GM12892 (cell line): ENCODE results near the gene ACER3.

Source experiments
- POLR2A ChIP-seq: IDR thresholded peaks from 2 replicates; pipeline ENCODE4 v1.6.1; 2011; ENCODE audit warnings: low read depth, low read length, control low read depth
- POLR2AphosphoS5 ChIP-seq: IDR thresholded peaks from 2 replicates; pipeline ENCODE4 v1.6.1; 2011; ENCODE audit warnings: low read depth, low read length, control low read depth
- TAF1 ChIP-seq: IDR thresholded peaks from 2 replicates; pipeline ENCODE4 v1.6.1; 2011; ENCODE audit warnings: low read depth, mild to moderate bottlenecking, control low read depth, low read length, borderline replicate concordance

DNA sequence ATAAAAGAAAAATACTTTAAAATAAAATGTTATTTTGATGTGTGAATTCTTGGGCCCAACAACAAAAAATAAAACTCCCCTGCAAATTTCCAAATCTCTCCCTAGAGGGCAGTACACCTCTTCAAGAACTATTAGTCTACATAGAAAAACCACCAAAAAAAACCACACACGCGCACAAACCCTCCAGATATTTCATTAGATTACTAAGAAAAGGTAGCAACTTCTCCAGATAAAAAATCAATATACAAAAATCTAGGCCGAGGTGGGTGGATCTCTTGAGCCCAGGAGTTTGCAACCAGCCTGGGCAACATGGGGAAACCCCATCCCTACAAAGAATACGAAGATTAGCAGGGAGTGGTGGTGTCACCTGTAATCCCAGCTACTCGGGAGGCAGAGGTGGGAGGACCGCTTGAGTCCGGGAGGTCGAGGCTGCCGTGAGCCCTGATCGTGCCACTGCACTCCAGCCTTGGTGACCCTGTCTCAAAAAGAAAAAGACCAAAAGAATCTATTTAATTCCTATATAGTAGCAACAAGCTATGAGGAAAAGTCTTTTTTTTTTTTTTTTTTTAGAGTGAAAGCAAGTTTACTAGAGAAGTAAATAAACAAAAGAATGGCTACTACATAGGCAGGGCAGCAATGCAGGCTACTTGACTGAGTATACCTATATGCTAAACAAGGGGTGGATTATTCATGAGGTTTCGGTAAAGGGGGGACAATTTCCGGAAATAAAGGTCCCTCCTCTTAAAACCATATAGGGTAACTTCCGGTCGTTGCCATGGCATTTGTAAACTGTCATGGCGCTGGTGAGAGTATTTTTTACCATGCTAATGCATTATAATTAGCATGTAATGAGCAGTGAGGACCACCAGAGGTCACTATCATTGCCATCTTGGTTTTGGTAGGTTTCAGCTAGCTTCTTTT is 186.5 kb downstream of the ACER3 start:
- no peak for TF ChIP-seq POLR2AphosphoS5
- no peak for TF ChIP-seq POLR2A
- TF ChIP-seq TAF1: no peak
